GM18873 (cell line): Measurements from ENCODE around the gene FADS6.

Experiments
- ATAC-seq: cut with Tn5 transposase; IDR thresholded peaks from one replicate; pipeline ENCODE4 v1.9.1; 2021; ENCODE audit warnings: mild to moderate bottlenecking, moderate library complexity, moderate number of reproducible peaks; ENCODE audit not compliant: unreplicated experiment, low FRiP score

Gene FADS6

DNA sequence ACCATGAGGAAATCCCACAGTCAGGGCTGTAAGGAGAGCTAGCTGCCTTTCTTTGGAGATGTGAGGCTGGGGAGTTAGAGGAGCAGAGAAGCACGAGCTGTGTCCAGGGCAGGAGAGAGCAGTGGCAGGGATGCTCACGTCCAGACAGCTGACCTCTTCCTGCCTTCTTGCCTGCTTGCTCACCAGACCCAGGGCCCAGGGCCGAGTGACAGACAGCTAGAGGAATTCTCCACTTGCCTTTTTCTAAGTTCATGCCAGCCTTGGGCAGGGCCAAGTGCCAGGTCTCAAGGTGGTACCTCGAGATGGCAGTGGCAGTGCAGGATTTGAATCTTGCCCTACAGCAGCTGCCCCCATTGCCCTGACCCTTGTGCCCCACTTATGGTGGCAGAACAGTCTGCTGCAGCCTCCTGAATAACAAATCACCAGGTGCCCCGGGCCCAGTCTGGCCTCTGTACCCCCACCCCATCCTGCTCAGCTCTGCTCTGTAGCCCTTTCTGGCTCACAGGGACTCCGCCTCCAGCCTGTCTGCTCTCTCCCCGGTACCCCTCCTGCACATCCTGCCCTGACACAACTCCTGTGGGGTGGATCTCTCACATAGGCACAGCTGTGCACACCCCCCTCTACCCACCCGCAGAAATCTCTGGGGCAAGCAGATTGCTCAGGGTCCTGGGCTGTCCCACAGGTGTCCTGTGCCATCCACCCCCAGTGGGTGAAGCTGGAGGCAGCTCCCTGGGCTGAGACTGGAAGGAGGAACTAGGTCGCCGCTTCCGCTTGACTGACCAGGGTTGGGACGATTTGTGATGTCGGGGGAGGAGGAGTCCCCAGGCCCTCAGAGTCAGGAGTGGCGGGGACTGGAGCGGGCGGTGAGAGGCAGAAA, 59.7 kb downstream of the FADS6 start:
- ATAC-seq = no peak

- no peak for ATAC-seq
Observed at GRCh38 chr17:74832421-74832820, 61.0 kb downstream of the FADS6 start.

- ATAC-seq = no peak
Observed at GRCh38 chr17:74831444-74832146, 61.8 kb downstream of the FADS6 start.

DNA sequence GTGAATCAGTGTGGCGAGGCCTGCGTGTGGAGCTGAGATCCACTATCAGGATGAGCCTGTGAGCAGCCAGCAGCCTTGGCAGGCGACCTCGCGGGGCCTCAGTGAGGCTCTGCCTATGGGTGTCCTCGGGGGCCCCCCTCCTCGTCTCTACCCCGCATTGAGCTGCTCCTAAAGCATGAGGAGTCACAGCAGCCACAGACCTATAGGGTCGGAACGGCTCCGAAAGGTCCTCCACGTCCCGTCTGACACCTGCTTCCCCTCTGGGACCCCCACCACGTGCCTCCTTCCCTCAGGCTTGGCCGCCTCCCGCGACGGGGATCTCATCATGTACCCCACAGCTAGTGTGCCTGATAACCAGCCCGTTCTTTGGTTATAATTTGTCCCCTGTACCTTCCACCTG, 62.6 kb downstream of the FADS6 start:
- ATAC-seq = no peak

DNA sequence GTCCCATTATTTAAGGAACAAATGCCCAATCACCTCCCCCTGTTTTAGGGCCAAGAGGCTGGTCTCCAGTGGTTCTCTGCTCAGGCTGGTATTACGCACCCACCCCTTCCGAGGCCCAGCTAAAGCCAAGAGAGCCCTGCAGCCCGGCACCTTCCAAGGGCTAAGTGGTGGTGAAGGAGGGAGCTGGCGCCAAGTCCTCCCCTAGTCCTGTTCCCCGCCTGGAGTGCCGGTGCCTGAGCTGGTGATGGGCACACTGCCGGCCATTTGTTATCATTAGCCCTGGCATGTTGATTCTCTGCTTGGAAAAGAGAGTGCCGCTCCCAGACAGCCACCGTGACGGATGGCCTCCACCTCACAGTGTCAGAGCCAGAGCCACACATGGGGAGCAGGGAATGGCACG, 65.6 kb downstream of the FADS6 start:
- no peak for ATAC-seq
